Measurements from ENCODE around the gene NEURL2. TPM values are rescaled to one million over a fixed set of nuclear protein-coding genes. Genes with fewer than 3 reads are reported as not detected.
A peak's percentile ranks its signal among the peaks of the same experiment; 100 is the strongest.

NEURL2 gene
- total RNA-seq, 1 donor from 2014 or later, result 2.8 TPM

DNA sequence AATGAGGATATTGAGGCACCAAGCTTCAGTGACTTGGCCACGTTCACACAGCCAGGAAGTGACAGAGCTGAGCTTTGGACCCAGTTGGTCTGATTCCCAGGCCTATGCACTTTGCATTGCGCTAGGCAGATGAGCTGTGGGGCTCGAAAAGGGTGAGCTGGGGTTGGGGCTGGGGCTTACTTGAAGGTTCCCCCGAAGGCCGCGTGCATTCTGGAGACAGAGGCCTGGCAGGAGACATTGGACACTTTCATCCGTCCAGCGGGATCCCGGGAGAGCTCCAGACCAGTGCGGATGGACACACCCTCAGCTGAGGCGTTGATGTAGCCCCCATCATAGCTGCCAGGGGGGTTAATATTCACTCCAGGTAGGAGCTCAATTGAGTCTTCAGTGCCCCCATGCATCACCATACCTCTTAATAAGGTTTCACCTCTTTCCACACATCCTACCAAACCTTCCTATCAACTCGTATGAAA, 18.4 kb upstream of the NEURL2 start:
- Histone ChIP-seq H3K27ac (no peak overlapping the region), H3K4me3 (no peak overlapping the region), H3K27me3 (no peaks in the 10 kb centered on the region), H3K9me3 (no peaks in the 10 kb centered on the region), H3K36me3 (no peaks in the 10 kb centered on the region), H3K4me1 (peaks cover 19% of the 10 kb centered on the region)
- intact Hi-C loops (cut with DNase I), result no loop called here
- DNase-seq, result no peak
- TF ChIP-seq CTCF (IDR thresholded peaks at IDR 0.05), result no peak
- ATAC-seq, result no peak

DNA sequence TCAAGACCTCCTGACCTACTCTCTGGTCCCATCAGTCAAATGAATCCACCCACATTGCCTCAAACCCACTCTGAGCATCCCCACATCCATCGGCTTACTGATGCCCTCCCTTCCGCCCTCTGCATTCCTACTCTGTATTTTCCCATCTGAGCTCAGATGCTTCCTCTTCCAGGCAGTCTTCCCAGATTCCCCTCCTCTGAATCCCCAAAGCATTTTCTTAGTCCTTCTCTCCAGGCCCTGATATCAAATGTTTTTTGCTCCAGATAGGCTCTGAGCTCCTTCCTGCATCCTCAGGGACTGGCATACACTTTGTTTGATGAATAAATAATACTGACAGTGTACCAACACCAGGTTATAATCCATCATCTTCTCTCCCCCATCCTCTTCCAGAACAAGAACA, 17.1 kb upstream of the NEURL2 start:
- Histone ChIP-seq H3K27me3 (no peaks in the 10 kb centered on the region), H3K9me3 (no peaks in the 10 kb centered on the region), H3K27ac (no peak overlapping the region), H3K36me3 (no peaks in the 10 kb centered on the region), H3K4me3 (no peak overlapping the region), H3K4me1 (peaks cover 15% of the 10 kb centered on the region)
- no peak for DNase-seq
- TF ChIP-seq CTCF (IDR thresholded peaks at IDR 0.05), result no peak
- intact Hi-C loops (cut with DNase I), result no loop called here
- no peak for ATAC-seq

DNA sequence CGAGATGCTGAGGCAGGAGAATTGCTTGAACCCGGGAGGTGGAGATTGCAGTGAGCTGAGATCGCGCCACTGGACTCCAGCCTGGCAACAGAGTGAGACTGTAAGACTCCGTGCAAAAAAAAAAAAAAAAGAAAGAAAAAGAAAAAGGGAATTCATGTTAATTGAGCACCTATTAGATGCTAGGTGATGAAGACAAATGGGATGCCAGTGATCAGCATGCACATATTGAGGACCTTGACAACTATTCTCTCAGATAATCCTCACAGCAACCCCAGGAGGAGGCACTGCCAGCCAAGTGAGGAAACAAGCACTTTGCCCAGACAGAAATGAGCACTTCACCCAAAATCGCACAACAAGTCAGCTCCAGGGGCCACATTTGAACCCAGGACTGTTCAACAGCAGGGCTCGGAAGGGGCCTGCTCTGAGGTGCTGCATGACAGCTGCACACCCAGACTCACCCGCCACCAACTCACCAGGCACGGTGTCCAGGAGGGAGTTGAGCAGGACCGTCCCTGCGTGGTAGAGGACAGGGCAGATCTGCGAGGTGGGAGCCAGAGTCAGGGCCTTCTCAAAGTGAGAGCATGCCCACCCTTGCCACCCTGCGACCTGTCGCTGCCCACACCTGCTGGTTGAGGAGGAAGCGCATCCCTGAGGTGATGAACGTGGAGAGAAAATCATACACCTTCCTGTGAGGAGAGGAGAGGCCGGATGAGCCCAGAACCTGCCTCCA, 16.4 kb upstream of the NEURL2 start:
- no peak for ATAC-seq
- Histone ChIP-seq H3K9me3 (no peaks in the 10 kb centered on the region), H3K4me1 (peaks cover 12% of the 10 kb centered on the region), H3K4me3 (no peak overlapping the region), H3K36me3 (no peaks in the 10 kb centered on the region), H3K27me3 (no peaks in the 10 kb centered on the region), H3K27ac (no peak overlapping the region)
- no peak for DNase-seq
- no peak for TF ChIP-seq CTCF (IDR thresholded peaks at IDR 0.05)
- intact Hi-C loops (cut with DNase I), result no loop called here

GRCh38 chr20:45905505-45906079, 14.6 kb upstream of the NEURL2 start:
- H3K9me3 ChIP-seq, result no peaks in the 10 kb centered on the region
- H3K4me3 ChIP-seq, result no peak overlapping the region
- H3K4me1 ChIP-seq, result no peaks in the 10 kb centered on the region
- DNase-seq (no peak), ATAC-seq (no peak)
- no peak overlapping the region for H3K27ac ChIP-seq
- TF ChIP-seq CTCF (IDR thresholded peaks at IDR 0.05), result no peak
- intact Hi-C loops (cut with DNase I), result no loop called here
- H3K36me3 ChIP-seq, result peaks cover 6% of the 10 kb centered on the region
- H3K27me3 ChIP-seq, result no peaks in the 10 kb centered on the region

DNA sequence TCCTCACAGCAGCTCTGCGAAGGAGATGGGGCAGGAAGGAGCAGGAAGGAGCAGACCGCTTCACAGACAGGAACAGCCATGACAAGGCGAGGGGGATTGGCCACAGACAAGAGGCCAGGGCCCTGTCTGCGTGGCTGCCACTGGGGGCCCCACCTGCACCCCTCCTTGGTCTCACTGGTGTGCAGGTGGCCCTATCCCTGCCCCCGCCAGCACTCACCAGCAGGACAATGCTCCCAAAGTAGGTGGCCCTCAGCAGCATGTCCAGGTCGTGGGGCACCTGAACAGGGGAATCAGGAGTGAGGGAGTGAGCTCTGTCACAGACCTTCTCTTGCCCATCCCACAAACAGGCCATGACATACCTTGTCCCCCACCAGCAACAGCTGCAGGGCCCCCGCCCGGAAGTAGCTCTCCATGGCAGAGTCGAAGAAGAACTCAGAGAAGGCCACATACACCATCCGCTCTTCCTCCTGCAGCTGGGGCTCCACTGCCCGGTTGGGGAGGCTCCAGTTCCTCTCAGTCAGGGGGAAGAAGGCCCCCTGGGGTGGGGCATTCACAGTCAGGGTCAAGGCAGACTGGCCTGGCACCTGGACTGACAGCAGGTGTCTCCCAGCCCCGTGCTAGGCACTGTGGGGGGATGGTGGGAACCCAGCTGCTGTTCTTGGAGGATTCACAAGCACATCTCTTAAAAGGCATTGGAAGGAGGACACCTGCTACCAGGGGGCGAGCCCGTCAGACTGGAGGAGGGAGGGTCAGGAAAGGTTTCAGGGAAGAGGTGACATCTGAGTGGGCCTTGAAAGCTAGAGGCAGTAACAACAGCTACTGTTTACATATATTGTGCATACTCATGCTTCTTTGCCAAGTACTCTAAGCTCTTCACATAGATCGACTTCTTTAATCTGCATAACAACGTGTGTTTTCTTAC, 13.8 kb upstream of the NEURL2 start:
- peak; percentile 5 for ATAC-seq
- no peak overlapping the region for H3K27ac ChIP-seq

More for the DNA sequence above, 13.8 kb upstream of the NEURL2 start:
- H3K27me3 ChIP-seq, result no peaks in the 10 kb centered on the region
- peaks cover 12% of the 10 kb centered on the region for H3K36me3 ChIP-seq
- intact Hi-C loops (cut with DNase I), result no loop called here
- no peaks in the 10 kb centered on the region for H3K9me3 ChIP-seq
- TF ChIP-seq CTCF (IDR thresholded peaks at IDR 0.05), result no peak
- DNase-seq, result no peak
- H3K4me1 ChIP-seq, result no peaks in the 10 kb centered on the region
- H3K4me3 ChIP-seq, result no peak overlapping the region
